RWPE1 (cell line): Measurements from ENCODE around the gene MAGI1.

ENCODE experiments used
- CTCF ChIA-PET: fragments of 350-600 bp; sonication (Branson Sonifier 250); formaldehyde crosslinking; extraction: SDS; loops from one replicate; lab custom pipeline; 2021; lab: Yijun Ruan, JAX
- POLR2A ChIA-PET: fragments of 400-600 bp; formaldehyde crosslinking; extraction: SDS; loops from one replicate; lab custom pipeline; 2020; ENCODE audit warnings: antibody characterized with exemption; ENCODE audit not compliant: low non-redundant PET; lab: Yijun Ruan, JAX
- DNase-seq: peaks from one replicate; pipeline ENCODE4 v3.0.0; 2012; ENCODE audit warnings: low spot score
- H3K27ac ChIP-seq: fragments of 450-650 bp; 2 replicates; pipeline ENCODE4 v1.5.1; 2017
- CTCF ChIP-seq: fragments of 450-650 bp; conservative IDR thresholded peaks from 2 replicates; pipeline ENCODE4 v1.5.1; 2017; ENCODE audit warnings: low read depth, mild to moderate bottlenecking

The MAGI1 gene

GRCh38 chr3:66010348-66010738, 28.4 kb downstream of the MAGI1 start:
- no peak overlapping the region for H3K27ac ChIP-seq
- no peak for TF ChIP-seq CTCF
- CTCF ChIA-PET: interaction anchor here (0.5 kb wide), 1 partner anchor 128 kb away, joined by 4 read pairs; no protein-coding TSS in a partner anchor
- DNase-seq: no peak
- POLR2A ChIA-PET: no interaction called here

- no peak for TF ChIP-seq CTCF
- no peak for DNase-seq
- no peak overlapping the region for H3K27ac ChIP-seq
- ChIA-PET CTCF (no interaction called here), POLR2A (no interaction called here)
These were observed 34.5 kb downstream of the MAGI1 start for GRCh38 chr3:66004244-66004643.

GRCh38 chr3:66001626-66002025, 37.1 kb downstream of the MAGI1 start:
- ChIA-PET POLR2A (no interaction called here), CTCF (no interaction called here)
- TF ChIP-seq CTCF: no peak
- no peak for DNase-seq
- no peak overlapping the region for H3K27ac ChIP-seq

- no peak for DNase-seq
- TF ChIP-seq CTCF: no peak
- CTCF ChIA-PET: no interaction called here
- no peak overlapping the region for H3K27ac ChIP-seq
- POLR2A ChIA-PET: no interaction called here
These were observed 38.2 kb downstream of the MAGI1 start for GRCh38 chr3:66000506-66000905.

GRCh38 chr3:65999606-66000005, 39.1 kb downstream of the MAGI1 start:
- no peak for DNase-seq
- no peak for TF ChIP-seq CTCF
- ChIA-PET CTCF (no interaction called here), POLR2A (no interaction called here)
- no peak overlapping the region for H3K27ac ChIP-seq

GRCh38 chr3:65996589-65996988, 42.1 kb downstream of the MAGI1 start:
- peak; percentile 60 for DNase-seq
- ChIA-PET POLR2A (no interaction called here), CTCF (interaction anchor here (1.1 kb wide), 1 partner anchor 19 kb away, joined by 3 read pairs; no protein-coding TSS in a partner anchor)
- no peak for TF ChIP-seq CTCF
- peak overlapping the region; percentile 63 for H3K27ac ChIP-seq
